ENCODE data around the gene OR4F6. TPM values are rescaled to one million over a fixed set of nuclear protein-coding genes. Genes with fewer than 3 reads are reported as not detected.

OR4F6 gene
- total RNA-seq, 1 donor from 2014 or later, result not detected

- Histone ChIP-seq H3F3A (ENCODE audit: low read depth) (no peaks in the 10 kb centered on the region), H3K4me2 (no peak overlapping the region), H2AFZ (replicated peaks) (no peak overlapping the region), H3K9ac (no peak overlapping the region), H3K36me3 (no peaks in the 10 kb centered on the region), H4K20me1 (ENCODE audit: low read depth) (no peaks in the 10 kb centered on the region), H3K4me3 (no peak overlapping the region), H3K27ac (no peak overlapping the region), H3K27me3 (no peaks in the 10 kb centered on the region), H3K79me2 (ENCODE audit: low read depth) (no peaks in the 10 kb centered on the region), H3K9me3 (ENCODE audit: low read depth) (no peaks in the 10 kb centered on the region), H3K4me1 (no peaks in the 10 kb centered on the region)
- Mint-ChIP-seq H3K27me3 (ENCODE audit: insufficient read depth, low read depth) (peaks cover 1% of the 10 kb centered on the region), H3K9me3 (no peaks in the 10 kb centered on the region), H3K4me3 (no peak overlapping the region), H3K4me1 (no peaks in the 10 kb centered on the region), H3K36me3 (no peaks in the 10 kb centered on the region), H3K27ac (no peak overlapping the region)
- TF ChIP-seq EZH2phosphoT487 (IDR thresholded peaks at IDR 0.05) (no peak), EZH2 (IDR thresholded peaks at IDR 0.05) (no peak)
- TF ChIP-seq, protein P1, sequence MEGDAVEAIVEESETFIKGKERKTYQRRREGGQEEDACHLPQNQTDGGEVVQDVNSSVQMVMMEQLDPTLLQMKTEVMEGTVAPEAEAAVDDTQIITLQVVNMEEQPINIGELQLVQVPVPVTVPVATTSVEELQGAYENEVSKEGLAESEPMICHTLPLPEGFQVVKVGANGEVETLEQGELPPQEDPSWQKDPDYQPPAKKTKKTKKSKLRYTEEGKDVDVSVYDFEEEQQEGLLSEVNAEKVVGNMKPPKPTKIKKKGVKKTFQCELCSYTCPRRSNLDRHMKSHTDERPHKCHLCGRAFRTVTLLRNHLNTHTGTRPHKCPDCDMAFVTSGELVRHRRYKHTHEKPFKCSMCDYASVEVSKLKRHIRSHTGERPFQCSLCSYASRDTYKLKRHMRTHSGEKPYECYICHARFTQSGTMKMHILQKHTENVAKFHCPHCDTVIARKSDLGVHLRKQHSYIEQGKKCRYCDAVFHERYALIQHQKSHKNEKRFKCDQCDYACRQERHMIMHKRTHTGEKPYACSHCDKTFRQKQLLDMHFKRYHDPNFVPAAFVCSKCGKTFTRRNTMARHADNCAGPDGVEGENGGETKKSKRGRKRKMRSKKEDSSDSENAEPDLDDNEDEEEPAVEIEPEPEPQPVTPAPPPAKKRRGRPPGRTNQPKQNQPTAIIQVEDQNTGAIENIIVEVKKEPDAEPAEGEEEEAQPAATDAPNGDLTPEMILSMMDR (IDR thresholded peaks at IDR 0.05), result no peak
- DNase-seq (ENCODE audit: low spot score), result no peak
Observed at GRCh38 chr15:101852356-101852755, 49.0 kb downstream of the OR4F6 start.

Small RNA genes within 50 kb of the gene (small RNA-seq; reads per million reads assigned to genes)
- not detected for gene RN7SL209P

Other genes with a start within 250 kb of the OR4F6 start
- 41.6 and 58.4 TPM in 2 replicates for gene TM2D3, start 151.1 kb upstream of the OR4F6 start, total RNA-seq (ENCODE audit: low replicate concordance)
- gene TARS3, start 79.0 kb upstream of the OR4F6 start, total RNA-seq (ENCODE audit: low replicate concordance), result 19.7 and 21.2 TPM in 2 replicates
- not detected in 2 replicates for gene OR4F15, start 8.7 kb downstream of the OR4F6 start, total RNA-seq (ENCODE audit: low replicate concordance)